Measurements from ENCODE around the gene PIPOX. TPM values are rescaled to one million over a fixed set of nuclear protein-coding genes. Genes with fewer than 3 reads are reported as not detected.

PIPOX gene
- total and polyA plus RNA-seq, 2 donors (not counting 3 experiments of a cell fraction or from before 2014, with no cell fraction given), result 0.62 to 2.5 TPM

- Histone ChIP-seq H3K27me3 (ENCODE audit: control insufficient read depth in 2 of 2, insufficient read depth in 2 of 2, low read length in 2 of 2) (no peaks in the 10 kb centered on the region), H3K9ac (replicated peaks; ENCODE audit: extremely low read depth, insufficient read depth, low read length) (no peak overlapping the region), H3K79me2 (ENCODE audit: control insufficient read depth, insufficient read depth, low read length) (no peaks in the 10 kb centered on the region), H3K27ac (ENCODE audit: insufficient read depth, low read depth, low read length) (no peak overlapping the region), H4K20me1 (replicated peaks; ENCODE audit: control insufficient read depth, extremely low read depth, insufficient read depth, low read length) (no peaks in the 10 kb centered on the region), H3K36me3 (ENCODE audit: control insufficient read depth in 2 of 2, extremely low read depth in 1 of 2, insufficient read depth in 2 of 2, low read length in 2 of 2) (peaks cover 0 to 26% of the 10 kb centered on the region in 2 experiments), H3K4me3 (replicated peaks in 1 of 3; ENCODE audit: insufficient read depth in 1 of 3, low read depth in 1 of 3, low read length in 3 of 3) (no peak overlapping the region), H2AFZ (ENCODE audit: low read depth, low read length) (no peak overlapping the region), H3K9me3 (replicated peaks; ENCODE audit: control insufficient read depth, insufficient read depth, low read length) (no peaks in the 10 kb centered on the region), H3K9me1 (replicated peaks; ENCODE audit: control insufficient read depth, extremely low read depth, insufficient read depth, low read length) (no peaks in the 10 kb centered on the region), H3K4me2 (ENCODE audit: insufficient read depth, low read length) (no peak overlapping the region), H3K4me1 (ENCODE audit: control insufficient read depth, extremely low read depth, insufficient read depth, low read length) (no peaks in the 10 kb centered on the region)
- ChIA-PET POLR2A (no interaction called here), CTCF (interaction anchor here (0.8 to 2.7 kb wide), 3 partner anchors 18 to 129 kb away, joined by 3 to 12 read pairs (median 9); no protein-coding TSS in a partner anchor)
- no TSS peak for BruUV-seq (replicated peaks)
- intact Hi-C loops (cut with micrococcal nuclease), result no loop called here
- DNase-seq (ENCODE audit: low read depth, low spot score) (no peak), FAIRE-seq (no peak)
- dilution Hi-C loops (cut with MboI; ENCODE audit: extremely low pct_ligation_motif_present, low sequenced_read_pairs), result no loop called here
- TF ChIP-seq MYC (IDR thresholded peaks at IDR 0.05; ENCODE audit: low read depth, low read length), result no peak
- TF ChIP-seq POLR2AphosphoS5 (IDR thresholded peaks at IDR 0.05; ENCODE audit: insufficient read depth, low read depth, low read length), result no peak
- TF ChIP-seq MAX (IDR thresholded peaks at IDR 0.05; ENCODE audit: insufficient read depth, insufficient read length), result no peak
- TF ChIP-seq CTCF (IDR thresholded peaks at IDR 0.05; ENCODE audit: extremely low read depth in 1 of 2, insufficient read depth in 1 of 2, low read depth in 1 of 2, low read length in 2 of 2), result no peak
- no peak for TF ChIP-seq POLR2A (IDR thresholded peaks at IDR 0.05; ENCODE audit: low read depth, low read length)
- TF ChIP-seq JUN (IDR thresholded peaks at IDR 0.05; ENCODE audit: borderline replicate concordance, insufficient read depth, insufficient read length, low read depth), result no peak
- TF ChIP-seq EZH2 (IDR thresholded peaks at IDR 0.05; ENCODE audit: borderline replicate concordance, low read depth, low read length, severe bottlenecking), result no peak
- no peak for TF ChIP-seq GATA2 (IDR thresholded peaks at IDR 0.05; ENCODE audit: insufficient read depth, insufficient read length, low read depth, low read length)
- no peak for TF ChIP-seq FOS (IDR thresholded peaks at IDR 0.05; ENCODE audit: borderline replicate concordance, insufficient read depth, low read length)
Observed at GRCh38 chr17:29094101-29094708, 51.3 kb downstream of the PIPOX start.
